Keratinocyte (primary cell): ENCODE data around the gene HS6ST3.

Experiments used
- CTCF ChIP-seq, 3 experiments: IDR thresholded peaks in 1 of 3; conservative IDR thresholded peaks in 1 of 3; optimal IDR thresholded peaks in 1 of 3; 2 replicates in 2 of 3; 3 replicates in 1 of 3; pipeline versions ENCODE3 to v1.5.1; 2011; ENCODE audit warnings: low read length in 3 of 3, mild to moderate bottlenecking in 3 of 3, moderate library complexity in 2 of 3, control low read depth in 1 of 3, inconsistent platforms in 1 of 3; ENCODE audit not compliant: insufficient read depth in 2 of 3; ENCODE audit errors: extremely low read depth in 1 of 3
- EZH2 ChIP-seq: IDR thresholded peaks from one replicate; pipeline ENCODE4 v1.6.1; 2012; ENCODE audit warnings: inconsistent platforms, mild to moderate bottlenecking, low read length, moderate library complexity

DNA sequence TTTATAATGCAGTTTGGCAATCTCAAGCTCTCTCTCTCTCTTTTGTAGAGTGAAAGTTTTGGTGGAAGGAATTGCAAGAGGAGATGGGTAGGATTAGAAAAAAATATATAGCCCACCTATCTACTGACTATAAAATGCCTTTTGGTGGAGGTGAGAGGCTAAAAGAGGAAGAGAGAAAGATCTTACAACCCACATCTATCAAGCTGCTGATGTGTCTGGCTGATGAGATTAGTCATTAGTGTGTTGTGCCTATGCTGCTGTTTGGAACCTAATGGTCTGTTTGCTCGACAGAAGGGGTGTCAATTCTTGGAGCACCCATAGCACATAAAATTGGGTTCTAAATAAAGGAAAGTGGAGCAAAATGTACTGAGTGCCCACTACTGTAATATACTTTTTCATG is 411.0 kb downstream of the HS6ST3 start:
- no peak for TF ChIP-seq CTCF (optimal IDR thresholded peaks at IDR 0.05 in 1 of 3, IDR thresholded peaks at IDR 0.05 in 1 of 3, conservative IDR thresholded peaks at IDR 0.05 in 1 of 3; ENCODE audit: extremely low read depth in 1 of 3, insufficient read depth in 2 of 3, low read length in 3 of 3)
- no peak for TF ChIP-seq EZH2
